Tibial nerve (tissue), 4 donors: ENCODE measurements around the gene ADAMTS9. TPM values are rescaled to one million over a fixed set of nuclear protein-coding genes. Genes with fewer than 3 reads are reported as not detected.

Experiments used
- DNase-seq, 2 donors: peaks; one replicate each; pipeline ENCODE4 v3.0.0-alpha.2; 2019; ENCODE audit warnings: low spot score in 2 of 2
- H3K27ac ChIP-seq, 4 donors: fragments of 200-600 bp; sonication (generic) in 3 of 4; one replicate each; pipeline ENCODE4 v1.5.1; 2017 to 2019; ENCODE audit warnings: mild to moderate bottlenecking in 1 of 4
- H3K27me3 ChIP-seq, 2 donors: fragments of 200-600 bp; sonication (generic) in 1 of 2; one replicate each; pipeline versions ENCODE4 v1.5.1 to v1.6.0; 2017 to 2019
- H3K36me3 ChIP-seq, 3 donors: fragments of 200-600 bp; sonication (generic); one replicate each; pipeline ENCODE4 v1.5.1; 2018 to 2019
- H3K4me1 ChIP-seq, 4 donors: fragments of 200-600 bp; sonication (generic) in 3 of 4; one replicate each; pipeline ENCODE4 v1.5.1; 2017 to 2019
- H3K4me3 ChIP-seq, 4 donors: fragments of 200-600 bp; sonication (generic) in 3 of 4; one replicate each; pipeline ENCODE4 v1.5.1; 2017 to 2019; ENCODE audit warnings: mild to moderate bottlenecking in 1 of 4, moderate library complexity in 1 of 4
- H3K9me3 ChIP-seq, 4 donors: fragments of 200-600 bp; sonication (generic) in 3 of 4; one replicate each; pipeline ENCODE4 v1.5.1; 2017 to 2019
- EP300 ChIP-seq, 2 donors: sonication (generic); formaldehyde crosslinking; IDR thresholded peaks; one replicate each; pipeline ENCODE4 v1.6.1; 2017; ENCODE audit warnings: antibody characterized with exemption in 2 of 2, mild to moderate bottlenecking in 1 of 2
- POLR2A ChIP-seq, 2 donors: fragments of 450-650 bp; IDR thresholded peaks; one replicate each; pipeline ENCODE4 v1.6.1; 2017; ENCODE audit warnings: antibody characterized with exemption in 2 of 2, mild to moderate bottlenecking in 2 of 2, moderate library complexity in 2 of 2
- WGBS, 2 donors: methylation state at CpG; one replicate each; pipeline ENCODE4 v1.1.5; 2018; 5-methylcytosine and 5-hydroxymethylcytosine counted together
- small RNA-seq: library from RNA; depleted of rRNA; stranded (forward); fragments of <200 nt; gene quantifications from one replicate; pipeline ENCODE3, GENCODE V24; 2016
- total RNA-seq, 4 donors: library from RNA; depleted of rRNA; stranded (reverse); fragments of >200 nt; gene quantifications; one replicate each; pipeline ENCODE4 v1.1.0, GENCODE V29; 2016
- TF ChIP-seq, protein P1 (sequence below), 5 experiments: fragments of 200-600 bp in 3 of 5; fragments of 450-650 bp in 2 of 5; sonication (generic) in 3 of 5; IDR thresholded peaks; one replicate each; pipeline ENCODE4 v1.5.1; 2016 to 2019; ENCODE audit warnings: antibody characterized with exemption in 5 of 5, mild to moderate bottlenecking in 3 of 5, moderate library complexity in 2 of 5

ADAMTS9 gene
- total RNA-seq, 4 donors from 2014 or later, result 79.1 to 145 (median 95.0) TPM

GRCh38 chr3:64473466-64473865 lies 214.3 kb downstream of the ADAMTS9 start:
- WGBS, 2 donors, result 73 to 80% methylated on average over 1 of the region's 1 CpG

DNA sequence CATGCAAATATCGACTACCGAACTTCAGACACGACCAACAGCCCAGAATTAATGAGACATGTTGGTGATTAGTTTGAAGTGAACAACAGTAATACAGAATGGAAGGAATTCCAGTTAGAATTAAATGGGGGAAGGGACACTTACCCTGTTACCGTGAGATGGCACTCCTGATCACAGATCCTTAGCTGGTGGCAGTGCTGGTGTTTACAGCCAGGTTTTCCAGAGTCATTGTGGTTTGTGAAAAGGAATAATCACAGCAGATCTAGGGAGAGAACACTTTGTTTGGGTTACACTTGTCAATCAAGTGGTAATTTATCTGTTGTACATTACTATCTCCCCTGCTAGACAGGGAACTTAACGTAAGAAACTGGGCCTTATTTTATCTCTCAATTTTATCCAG lies 217.4 kb downstream of the ADAMTS9 start:
- Histone ChIP-seq H3K4me1 (no peaks in the 10 kb centered on the region), H3K27me3 (no peaks in the 10 kb centered on the region), H3K36me3 (no peaks in the 10 kb centered on the region), H3K4me3 (no peak overlapping the region), H3K27ac (no peak overlapping the region), H3K9me3 (no peaks in the 10 kb centered on the region)
- TF ChIP-seq, protein P1, sequence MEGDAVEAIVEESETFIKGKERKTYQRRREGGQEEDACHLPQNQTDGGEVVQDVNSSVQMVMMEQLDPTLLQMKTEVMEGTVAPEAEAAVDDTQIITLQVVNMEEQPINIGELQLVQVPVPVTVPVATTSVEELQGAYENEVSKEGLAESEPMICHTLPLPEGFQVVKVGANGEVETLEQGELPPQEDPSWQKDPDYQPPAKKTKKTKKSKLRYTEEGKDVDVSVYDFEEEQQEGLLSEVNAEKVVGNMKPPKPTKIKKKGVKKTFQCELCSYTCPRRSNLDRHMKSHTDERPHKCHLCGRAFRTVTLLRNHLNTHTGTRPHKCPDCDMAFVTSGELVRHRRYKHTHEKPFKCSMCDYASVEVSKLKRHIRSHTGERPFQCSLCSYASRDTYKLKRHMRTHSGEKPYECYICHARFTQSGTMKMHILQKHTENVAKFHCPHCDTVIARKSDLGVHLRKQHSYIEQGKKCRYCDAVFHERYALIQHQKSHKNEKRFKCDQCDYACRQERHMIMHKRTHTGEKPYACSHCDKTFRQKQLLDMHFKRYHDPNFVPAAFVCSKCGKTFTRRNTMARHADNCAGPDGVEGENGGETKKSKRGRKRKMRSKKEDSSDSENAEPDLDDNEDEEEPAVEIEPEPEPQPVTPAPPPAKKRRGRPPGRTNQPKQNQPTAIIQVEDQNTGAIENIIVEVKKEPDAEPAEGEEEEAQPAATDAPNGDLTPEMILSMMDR (IDR thresholded peaks at IDR 0.05), result no peak
- no peak for TF ChIP-seq EP300 (IDR thresholded peaks at IDR 0.05)
- TF ChIP-seq POLR2A (IDR thresholded peaks at IDR 0.05), result no peak
- DNase-seq, result no peak
- WGBS, 2 donors, result 91 to 92% methylated on average over 5 of the region's 5 CpGs

More at GRCh38 chr3:64473466-64473865, 214.3 kb downstream of the ADAMTS9 start:
- H3K27me3 ChIP-seq, result no peaks in the 10 kb centered on the region
- no peak for TF ChIP-seq EP300 (IDR thresholded peaks at IDR 0.05)
- TF ChIP-seq POLR2A (IDR thresholded peaks at IDR 0.05), result no peak
- TF ChIP-seq, protein P1 (IDR thresholded peaks at IDR 0.05), result no peak
- DNase-seq, result no peak
- no peak overlapping the region for H3K4me3 ChIP-seq
- H3K36me3 ChIP-seq, result no peaks in the 10 kb centered on the region
- no peaks in the 10 kb centered on the region for H3K9me3 ChIP-seq
- no peaks in the 10 kb centered on the region for H3K4me1 ChIP-seq
- H3K27ac ChIP-seq, result no peak overlapping the region

DNA sequence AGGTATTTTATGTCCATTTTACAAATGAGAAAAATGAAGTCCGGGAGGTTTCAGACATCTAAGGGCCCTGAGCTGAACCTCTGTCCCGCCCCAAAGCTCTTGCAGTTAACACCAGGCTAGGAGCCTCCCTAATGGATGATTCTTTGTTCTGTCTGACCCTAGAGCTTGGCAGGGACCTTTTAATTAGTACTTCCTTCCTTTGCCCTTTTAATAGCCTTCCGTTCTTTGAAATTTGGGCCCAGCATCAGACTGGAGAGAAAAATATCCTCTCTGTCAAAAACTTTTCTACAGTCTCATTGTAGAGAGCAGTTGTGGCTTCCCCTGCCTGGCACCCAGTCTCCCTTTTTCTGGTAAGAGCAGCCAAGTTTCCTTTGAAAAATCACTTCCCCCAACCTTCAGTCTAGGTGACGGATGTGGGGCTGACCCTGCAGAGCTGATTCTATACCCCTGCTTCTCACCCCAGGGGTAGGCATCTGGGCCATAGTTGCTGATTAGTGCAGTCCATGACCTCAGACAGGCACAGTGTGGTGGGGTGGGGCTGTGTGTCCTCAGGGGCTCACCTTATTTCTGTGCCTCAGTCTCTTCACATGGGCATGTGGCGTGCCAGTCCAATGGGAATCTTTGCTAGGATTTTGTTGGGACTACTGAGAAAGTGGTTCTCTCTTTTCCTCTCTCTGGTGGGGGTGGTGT lies 220.4 kb downstream of the ADAMTS9 start:
- no peak overlapping the region for H3K4me3 ChIP-seq
- H3K36me3 ChIP-seq, result no peaks in the 10 kb centered on the region
- 45 to 51% methylated on average over 5 of the region's 5 CpGs for WGBS, 2 donors
- no peaks in the 10 kb centered on the region for H3K9me3 ChIP-seq
- DNase-seq, result no peak
- no peaks in the 10 kb centered on the region for H3K4me1 ChIP-seq
- no peaks in the 10 kb centered on the region for H3K27me3 ChIP-seq
- no peak overlapping the region for H3K27ac ChIP-seq
- no peak for TF ChIP-seq EP300 (IDR thresholded peaks at IDR 0.05)
- no peak for TF ChIP-seq POLR2A (IDR thresholded peaks at IDR 0.05)
- TF ChIP-seq, protein P1 (IDR thresholded peaks at IDR 0.05), result no peak

Small RNA genes lying within 50 kb of the gene (small RNA-seq; reads per million reads assigned to genes)
- not detected for gene RNU6-739P
